PFSK-1 (cell line): ENCODE measurements around the gene TMEM205.
A peak's percentile ranks its signal among the peaks of the same experiment; 100 is the strongest.

Experiments used
- FOXP2 ChIP-seq: optimal IDR thresholded peaks from 2 replicates; pipeline ENCODE3; 2011; ENCODE audit warnings: borderline replicate concordance, control low read depth, inconsistent platforms; ENCODE audit not compliant: insufficient read depth; ENCODE audit errors: extremely low read length, extremely low read depth
- POLR2AphosphoS5 ChIP-seq: IDR thresholded peaks from 2 replicates; pipeline ENCODE4 v1.6.1; 2012; ENCODE audit warnings: low read depth, mild to moderate bottlenecking, control low read depth, low read length, moderate library complexity
- SIN3A ChIP-seq: IDR thresholded peaks from 2 replicates; pipeline ENCODE4 v1.6.1; 2012; ENCODE audit warnings: mild to moderate bottlenecking, low read length, moderate library complexity, borderline replicate concordance; ENCODE audit not compliant: insufficient read depth
- TAF1 ChIP-seq: IDR thresholded peaks from 2 replicates; pipeline ENCODE4 v1.6.1; 2012; ENCODE audit warnings: low read length, control low read depth, borderline replicate concordance; ENCODE audit not compliant: insufficient read depth
- TF ChIP-seq, protein P1 (sequence below), 2 experiments: IDR thresholded peaks; 2 replicates each; pipeline versions ENCODE4 v1.6.1 to v1.8.0; 2011 to 2012; ENCODE audit warnings: low read depth in 2 of 2, low read length in 2 of 2, control low read depth in 1 of 2, inconsistent platforms in 1 of 2, mild to moderate bottlenecking in 1 of 2, moderate library complexity in 1 of 2; ENCODE audit not compliant: insufficient read depth in 1 of 2

Gene TMEM205

DNA sequence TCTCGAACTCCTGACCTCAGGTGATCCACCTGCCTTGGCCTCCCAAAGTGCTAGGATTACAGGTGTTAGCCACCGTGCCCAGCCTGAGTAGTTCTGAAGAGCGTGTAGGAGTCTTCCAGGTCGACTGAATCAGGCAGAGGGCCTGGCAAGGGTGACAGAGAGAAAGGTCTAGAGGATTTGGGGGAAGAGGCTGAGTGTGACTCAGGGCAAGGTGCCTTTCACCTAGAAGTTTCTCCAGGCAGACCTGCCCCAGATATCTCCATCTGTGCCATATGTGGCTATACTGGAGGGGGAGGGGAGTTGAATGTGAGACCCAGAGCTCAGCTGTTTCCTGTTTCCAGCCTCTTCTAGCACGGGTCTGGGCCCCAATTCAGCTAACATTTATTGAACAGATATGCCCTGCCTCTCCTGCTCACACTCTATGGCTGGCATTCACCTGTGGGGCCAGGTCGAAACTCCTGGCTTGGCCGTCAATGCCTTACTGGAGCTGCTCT, 1.5 kb upstream of the TMEM205 start:
- TF ChIP-seq FOXP2 (no peak), SIN3A (no peak), TAF1 (no peak), POLR2AphosphoS5 (no peak)
- TF ChIP-seq, protein P1, sequence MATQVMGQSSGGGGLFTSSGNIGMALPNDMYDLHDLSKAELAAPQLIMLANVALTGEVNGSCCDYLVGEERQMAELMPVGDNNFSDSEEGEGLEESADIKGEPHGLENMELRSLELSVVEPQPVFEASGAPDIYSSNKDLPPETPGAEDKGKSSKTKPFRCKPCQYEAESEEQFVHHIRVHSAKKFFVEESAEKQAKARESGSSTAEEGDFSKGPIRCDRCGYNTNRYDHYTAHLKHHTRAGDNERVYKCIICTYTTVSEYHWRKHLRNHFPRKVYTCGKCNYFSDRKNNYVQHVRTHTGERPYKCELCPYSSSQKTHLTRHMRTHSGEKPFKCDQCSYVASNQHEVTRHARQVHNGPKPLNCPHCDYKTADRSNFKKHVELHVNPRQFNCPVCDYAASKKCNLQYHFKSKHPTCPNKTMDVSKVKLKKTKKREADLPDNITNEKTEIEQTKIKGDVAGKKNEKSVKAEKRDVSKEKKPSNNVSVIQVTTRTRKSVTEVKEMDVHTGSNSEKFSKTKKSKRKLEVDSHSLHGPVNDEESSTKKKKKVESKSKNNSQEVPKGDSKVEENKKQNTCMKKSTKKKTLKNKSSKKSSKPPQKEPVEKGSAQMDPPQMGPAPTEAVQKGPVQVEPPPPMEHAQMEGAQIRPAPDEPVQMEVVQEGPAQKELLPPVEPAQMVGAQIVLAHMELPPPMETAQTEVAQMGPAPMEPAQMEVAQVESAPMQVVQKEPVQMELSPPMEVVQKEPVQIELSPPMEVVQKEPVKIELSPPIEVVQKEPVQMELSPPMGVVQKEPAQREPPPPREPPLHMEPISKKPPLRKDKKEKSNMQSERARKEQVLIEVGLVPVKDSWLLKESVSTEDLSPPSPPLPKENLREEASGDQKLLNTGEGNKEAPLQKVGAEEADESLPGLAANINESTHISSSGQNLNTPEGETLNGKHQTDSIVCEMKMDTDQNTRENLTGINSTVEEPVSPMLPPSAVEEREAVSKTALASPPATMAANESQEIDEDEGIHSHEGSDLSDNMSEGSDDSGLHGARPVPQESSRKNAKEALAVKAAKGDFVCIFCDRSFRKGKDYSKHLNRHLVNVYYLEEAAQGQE (IDR thresholded peaks at IDR 0.05; ENCODE audit: insufficient read depth in 1 of 2, low read depth in 2 of 2, low read length in 2 of 2) = no peak

DNA sequence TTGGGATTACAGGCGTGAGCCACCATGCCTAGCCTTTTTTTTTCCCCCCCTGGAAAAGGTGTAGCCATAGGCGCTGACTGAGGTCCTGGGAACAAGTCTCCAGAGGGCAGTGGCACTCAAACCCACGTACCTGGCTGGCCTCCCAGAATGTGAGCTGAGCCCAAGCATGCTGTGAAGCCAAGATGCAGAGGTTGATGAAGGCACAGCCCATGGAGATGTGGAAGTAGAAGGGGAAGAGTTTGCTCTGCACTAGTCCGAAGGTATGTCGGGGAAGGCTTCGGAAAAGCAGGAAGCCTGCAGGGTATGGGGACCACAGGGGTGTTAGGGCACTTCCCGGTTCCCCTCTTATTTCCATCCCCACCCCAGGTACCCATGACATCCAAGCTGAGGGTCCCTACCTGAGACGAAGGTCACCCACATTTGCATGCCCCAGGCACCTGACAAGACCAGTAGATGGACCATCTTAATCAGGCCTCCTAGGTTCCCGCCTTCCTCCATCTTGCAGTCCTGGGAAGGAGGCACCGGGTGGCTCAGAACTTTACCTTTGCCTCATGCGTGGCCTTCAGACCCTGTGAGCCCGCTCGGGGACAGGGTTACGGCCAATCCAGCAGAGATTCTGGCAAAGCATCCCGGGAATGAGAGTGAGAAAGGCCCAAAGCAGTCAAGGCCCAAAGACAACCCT, 805 bp downstream of the TMEM205 start:
- TF ChIP-seq, protein P1 (IDR thresholded peaks at IDR 0.05; ENCODE audit: insufficient read depth in 1 of 2, low read depth in 2 of 2, low read length in 2 of 2) = no peak
- TF ChIP-seq POLR2AphosphoS5 (no peak), TAF1 (no peak), FOXP2 (no peak), SIN3A (no peak)

DNA sequence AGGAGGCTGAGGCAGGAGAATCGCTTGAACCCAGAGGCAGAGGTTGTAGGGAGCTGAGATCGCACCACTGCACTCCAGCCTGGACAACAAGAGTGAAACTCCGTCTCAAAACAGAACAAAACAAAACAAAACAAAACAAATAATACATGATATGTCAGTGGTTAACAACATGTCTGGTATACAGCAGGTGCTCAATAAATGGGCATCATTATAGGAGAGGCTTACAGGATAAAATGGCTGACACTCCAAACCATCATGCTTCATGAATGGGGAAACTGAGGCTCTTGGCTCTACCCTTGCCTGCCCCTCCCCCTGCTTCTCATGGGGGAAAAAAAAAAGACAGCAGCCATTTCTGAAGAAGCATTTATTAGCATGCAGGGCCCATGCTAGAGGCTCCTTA, 3.6 kb downstream of the TMEM205 start:
- TF ChIP-seq SIN3A (no peak), POLR2AphosphoS5 (no peak), FOXP2 (no peak), TAF1 (no peak)
- TF ChIP-seq, protein P1 (IDR thresholded peaks at IDR 0.05; ENCODE audit: insufficient read depth in 1 of 2, low read depth in 2 of 2, low read length in 2 of 2) = no peak

DNA sequence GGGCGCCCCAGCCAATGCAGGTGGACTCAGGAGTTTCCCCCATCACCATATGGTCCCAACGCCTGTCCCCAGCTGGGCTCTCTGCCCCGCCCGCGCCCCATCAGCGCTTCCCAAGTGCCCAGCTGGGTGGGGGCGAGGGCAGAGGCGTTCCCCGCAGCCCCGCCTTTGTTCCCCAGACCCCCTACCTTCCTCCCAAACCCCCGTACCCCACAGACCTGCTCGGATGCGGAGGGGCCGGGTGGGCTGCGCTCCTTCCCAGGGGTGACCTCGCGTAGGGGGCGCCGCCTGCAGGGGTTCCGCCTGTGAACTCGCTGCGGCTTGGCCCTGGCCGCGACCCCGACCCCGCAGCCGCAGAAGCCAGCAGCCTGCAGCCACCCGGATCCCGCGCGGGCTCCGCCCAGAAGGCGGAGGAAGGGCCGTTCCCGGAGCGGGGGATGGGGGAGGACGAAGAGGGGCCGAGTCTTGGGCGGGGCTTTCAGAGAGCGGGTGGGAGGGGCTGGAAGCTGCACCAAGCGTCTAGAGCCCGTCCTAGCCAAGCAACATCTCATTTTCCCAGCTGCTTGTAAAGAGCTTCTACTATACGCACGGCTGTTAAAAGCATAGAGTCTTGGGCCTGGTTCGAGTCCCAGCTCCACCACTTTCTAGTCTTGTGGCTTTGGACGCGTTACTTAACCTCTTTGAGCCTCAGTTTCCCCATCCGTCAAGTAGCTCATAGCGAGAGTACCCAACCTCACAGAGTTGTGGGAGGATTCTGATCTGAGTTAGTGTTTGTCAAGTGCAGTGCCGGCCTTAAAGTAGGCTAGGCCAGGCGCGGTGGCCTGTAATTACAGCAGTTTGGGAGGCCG, 6.6 kb downstream of the TMEM205 start, which contains the start of gene RAB3D:
TSS of gene RAB3D (minus strand) at position 404 of the 845 bp plus-strand sequence. CDS start 2,258 bp downstream, outside the sequence.
- TF ChIP-seq SIN3A (no peak), TAF1 (0 out of 2 replicates have a peak, but pooled peaks have one; percentile 44), POLR2AphosphoS5 (peak; percentile 90), FOXP2 (peak; percentile 26)
- TF ChIP-seq, protein P1 (IDR thresholded peaks at IDR 0.05; ENCODE audit: insufficient read depth in 1 of 2, low read depth in 2 of 2, low read length in 2 of 2) = no peak
